GM19463 (cell line): ENCODE data around the gene SEPTIN3.
"Not testable (repeated sequence)": the region's sequence is repeated elsewhere in the genome, so short reads cannot be mapped to it uniquely, and the experiment has no call there.

Experiments
- ATAC-seq: cut with Tn5 transposase; IDR thresholded peaks from one replicate; pipeline ENCODE4 v1.9.1; 2021; ENCODE audit warnings: mild to moderate bottlenecking, moderate library complexity; ENCODE audit not compliant: unreplicated experiment

Gene SEPTIN3

DNA sequence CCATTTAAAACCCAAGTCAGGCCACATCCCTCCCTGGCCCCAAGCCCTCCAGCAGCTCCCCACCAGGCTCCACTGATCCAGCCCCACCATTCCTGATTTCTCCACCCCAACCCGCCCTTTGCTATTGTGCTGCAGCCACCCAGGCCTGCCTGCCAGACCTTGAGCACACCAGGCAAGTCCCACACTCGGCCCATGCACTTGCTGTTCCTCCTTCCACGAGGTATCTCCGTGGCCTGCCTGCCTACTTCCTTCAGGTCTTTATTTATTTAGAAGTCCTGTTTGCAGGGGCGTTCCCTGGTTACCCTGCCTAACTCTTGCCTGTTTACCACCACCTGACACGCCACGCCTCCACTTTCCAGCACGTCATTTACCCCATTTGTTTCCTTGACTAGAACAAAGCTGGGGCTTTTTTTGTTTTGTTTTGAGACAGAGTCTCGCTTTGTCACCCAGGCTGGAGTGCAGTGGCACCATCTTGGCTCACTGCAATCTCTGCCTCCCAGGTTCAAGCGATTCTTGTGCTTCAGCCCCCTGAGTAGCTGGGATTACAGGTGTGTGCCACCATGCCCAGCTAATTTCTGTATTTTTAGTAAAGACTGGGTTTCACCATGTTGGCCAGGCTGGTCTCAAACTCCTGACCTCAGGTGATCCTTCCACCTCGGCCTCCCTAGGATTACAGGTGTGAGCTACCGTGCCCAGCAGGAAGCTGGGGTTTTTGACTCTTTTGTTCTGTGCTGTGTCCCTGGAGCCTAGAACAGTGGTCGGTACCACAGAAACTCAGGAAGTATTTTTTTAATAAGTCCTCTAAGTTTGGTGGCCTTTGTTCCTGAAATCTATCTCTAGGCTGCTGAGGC is 29.0 kb upstream of the SEPTIN3 start:
- peak; percentile 57 for ATAC-seq

- ATAC-seq, result no peak
Measured at GRCh38 chr22:41940832-41941765, 28.1 kb upstream of the SEPTIN3 start.

- ATAC-seq, result no peak
Measured at GRCh38 chr22:41943661-41944209, 25.5 kb upstream of the SEPTIN3 start.

DNA sequence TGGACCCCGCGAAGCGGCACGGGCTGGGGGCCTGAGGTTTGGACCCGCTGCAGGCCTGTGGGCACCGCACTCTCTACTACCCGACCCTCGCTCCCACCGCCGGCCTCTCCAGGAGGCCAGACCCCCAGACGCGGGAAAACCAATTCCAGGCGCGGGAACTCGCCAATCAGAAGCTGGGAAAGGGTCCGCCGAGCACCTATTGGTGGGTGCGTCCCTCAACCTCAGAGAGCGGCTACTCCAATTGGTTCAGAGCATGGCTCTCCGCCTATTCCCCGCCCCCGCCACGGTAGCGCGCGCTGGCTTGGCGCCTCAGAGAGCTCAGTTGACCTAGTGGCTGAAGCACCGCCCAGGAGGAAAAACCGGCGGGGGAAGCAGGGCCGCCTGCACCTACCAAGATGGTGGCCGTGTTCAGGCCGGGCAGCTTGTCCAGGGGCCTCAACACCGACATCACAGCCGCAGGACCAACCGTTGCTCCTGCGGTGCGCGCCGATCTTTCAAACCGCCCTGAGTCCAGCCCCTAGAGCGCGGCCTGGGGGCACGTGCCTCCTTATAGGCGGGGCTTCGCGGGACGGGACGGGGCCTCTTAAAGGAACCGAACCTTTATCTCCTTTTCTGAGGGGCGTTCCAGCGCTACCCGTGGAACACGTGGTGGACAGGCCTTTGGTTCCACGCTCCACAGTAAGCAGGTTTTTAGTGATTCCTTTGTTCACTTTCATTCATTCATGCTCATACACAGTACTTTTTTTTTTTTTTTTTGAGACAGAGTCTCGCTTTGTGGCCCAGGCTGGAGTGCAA is 22.4 kb upstream of the SEPTIN3 start, which contains the start of gene CENPM:
Gene CENPM, minus strand, starts transcription at position 524 of the 795 bp plus-strand sequence. Its CDS starts 76 bp downstream, at position 448.
- peak; percentile 79 for ATAC-seq

GRCh38 chr22:41947424-41948080 is 21.7 kb upstream of the SEPTIN3 start:
- no peak for ATAC-seq

DNA sequence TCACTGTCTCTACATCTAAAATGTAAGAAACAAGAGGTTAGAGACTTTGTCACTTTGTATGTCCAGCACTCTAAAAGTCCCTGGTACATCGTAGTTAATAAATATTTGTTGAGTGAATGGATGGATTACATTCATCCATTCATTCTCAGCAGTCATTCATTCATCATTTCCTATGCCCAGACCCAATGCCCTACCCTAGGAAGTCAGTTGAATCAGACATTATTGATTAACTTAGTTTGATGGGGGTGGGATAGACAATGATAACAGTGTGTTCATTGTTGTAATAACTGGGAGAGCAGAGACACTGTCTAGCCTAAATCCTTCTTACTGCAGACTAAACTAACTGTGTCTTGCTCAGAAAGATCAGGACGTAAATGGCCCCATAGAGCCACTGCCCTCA is 21.1 kb upstream of the SEPTIN3 start:
- no peak for ATAC-seq

DNA sequence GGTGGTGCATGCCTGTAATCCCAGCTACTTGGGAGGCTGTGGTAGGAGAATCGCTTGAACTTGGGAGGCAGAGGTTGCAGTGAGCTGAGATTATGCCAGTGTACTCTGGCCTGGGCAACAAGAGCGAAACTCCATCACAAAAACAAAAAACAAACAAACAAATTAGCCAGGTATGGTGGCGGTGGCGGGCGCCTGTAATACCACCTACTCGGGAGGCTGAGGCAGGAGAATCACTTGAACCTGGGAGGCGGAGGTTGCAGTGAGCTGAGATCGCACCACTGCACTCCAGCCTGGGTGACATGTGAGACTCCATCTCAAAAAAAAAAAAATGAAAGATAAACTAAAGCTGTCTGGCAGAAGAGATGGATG is 20.3 kb upstream of the SEPTIN3 start:
- ATAC-seq, result not testable (repeated sequence)

GRCh38 chr22:41949297-41949965 is 19.8 kb upstream of the SEPTIN3 start:
- peak; percentile 23 for ATAC-seq

- ATAC-seq, result no peak
Measured at GRCh38 chr22:41951898-41952474, 17.3 kb upstream of the SEPTIN3 start, which contains the start of gene SMIM45. TSS of gene SMIM45 (plus strand) at chr22:41952150.

- ATAC-seq, result no peak
Measured at GRCh38 chr22:41952713-41953112, 16.5 kb upstream of the SEPTIN3 start.

DNA sequence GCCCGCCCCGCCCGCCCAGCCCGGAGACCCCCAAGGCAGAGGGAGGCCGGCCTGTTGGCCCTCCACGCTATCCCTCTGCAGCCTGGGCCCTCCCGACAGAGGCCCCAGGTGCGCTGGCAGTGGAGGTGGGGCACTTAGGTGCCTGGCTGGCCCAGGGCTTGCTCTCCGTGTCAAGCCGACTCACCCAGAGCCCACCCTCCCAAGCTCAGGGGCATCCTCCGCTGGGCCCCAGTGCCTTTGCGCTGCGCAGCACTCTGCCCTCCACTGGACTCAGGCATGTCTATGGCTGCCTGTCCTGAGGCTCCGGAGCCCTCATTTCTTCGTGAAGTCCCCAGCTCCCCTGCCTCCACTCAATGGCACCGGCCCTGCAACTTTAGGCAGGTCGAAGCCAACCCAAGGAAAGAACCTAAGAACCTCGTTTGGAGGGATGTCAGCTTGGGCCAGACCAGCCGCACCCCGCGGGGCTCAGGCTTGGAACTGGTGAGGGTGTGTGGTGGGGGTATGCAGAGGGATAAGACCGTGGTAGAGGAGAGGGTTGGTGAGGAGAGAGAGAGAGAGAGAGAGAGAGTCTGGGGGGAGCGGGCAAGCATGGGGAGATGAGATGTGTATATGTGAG is 11.2 kb upstream of the SEPTIN3 start:
- no peak for ATAC-seq

DNA sequence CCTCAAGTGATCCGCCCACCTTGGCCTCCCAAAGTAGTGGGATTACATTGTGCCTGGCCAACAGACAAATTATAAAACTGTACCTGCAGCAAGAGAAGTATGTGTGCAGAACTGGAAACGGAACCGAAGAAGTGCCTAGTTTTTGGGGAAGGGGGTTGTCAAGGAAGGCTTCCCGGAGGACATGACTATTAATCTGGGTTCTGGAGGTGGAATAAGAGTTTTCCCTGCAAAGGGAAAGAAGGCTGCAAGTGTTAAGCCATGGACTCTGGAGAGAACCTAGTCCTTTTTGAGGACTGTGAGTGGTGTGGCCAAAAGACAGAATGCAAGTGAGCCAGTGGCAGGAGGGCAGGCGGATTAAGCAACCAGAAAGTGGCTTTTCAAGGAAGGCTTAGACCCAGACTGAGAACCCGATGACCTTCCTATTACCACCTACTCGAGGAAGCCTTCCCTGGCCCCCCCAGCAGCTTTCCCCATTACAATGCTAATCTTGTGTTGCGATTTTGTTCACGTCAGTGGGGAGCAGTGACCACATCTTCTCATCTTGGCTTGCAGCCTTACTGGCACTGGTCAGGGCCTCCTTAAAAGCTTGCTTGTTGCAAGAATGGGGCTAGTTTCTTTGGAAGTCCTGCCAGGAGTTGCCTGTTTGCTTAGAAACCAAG is 5.7 kb upstream of the SEPTIN3 start:
- ATAC-seq, result no peak

DNA sequence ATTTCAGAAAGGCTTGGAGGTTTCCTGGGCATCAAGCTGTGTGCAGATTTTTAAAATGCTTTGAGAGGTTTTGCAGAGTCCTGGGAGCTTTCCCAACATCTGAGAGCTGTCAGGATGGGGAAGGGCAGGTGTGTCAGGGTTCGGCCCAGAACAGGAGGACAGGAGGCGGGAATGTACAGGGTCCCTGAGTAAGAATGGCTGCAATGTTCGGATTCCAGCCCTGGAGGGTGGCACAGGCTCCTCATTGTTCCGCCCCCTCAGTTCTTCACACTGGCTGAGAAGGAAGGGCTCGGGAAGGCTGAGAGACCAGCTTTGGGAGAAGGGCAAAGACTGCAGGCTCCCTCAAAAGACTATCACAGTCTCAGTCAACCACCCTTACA is 5.1 kb upstream of the SEPTIN3 start:
- ATAC-seq, result no peak

- no peak for ATAC-seq
Measured at GRCh38 chr22:41966225-41966606, 3.0 kb upstream of the SEPTIN3 start.

DNA sequence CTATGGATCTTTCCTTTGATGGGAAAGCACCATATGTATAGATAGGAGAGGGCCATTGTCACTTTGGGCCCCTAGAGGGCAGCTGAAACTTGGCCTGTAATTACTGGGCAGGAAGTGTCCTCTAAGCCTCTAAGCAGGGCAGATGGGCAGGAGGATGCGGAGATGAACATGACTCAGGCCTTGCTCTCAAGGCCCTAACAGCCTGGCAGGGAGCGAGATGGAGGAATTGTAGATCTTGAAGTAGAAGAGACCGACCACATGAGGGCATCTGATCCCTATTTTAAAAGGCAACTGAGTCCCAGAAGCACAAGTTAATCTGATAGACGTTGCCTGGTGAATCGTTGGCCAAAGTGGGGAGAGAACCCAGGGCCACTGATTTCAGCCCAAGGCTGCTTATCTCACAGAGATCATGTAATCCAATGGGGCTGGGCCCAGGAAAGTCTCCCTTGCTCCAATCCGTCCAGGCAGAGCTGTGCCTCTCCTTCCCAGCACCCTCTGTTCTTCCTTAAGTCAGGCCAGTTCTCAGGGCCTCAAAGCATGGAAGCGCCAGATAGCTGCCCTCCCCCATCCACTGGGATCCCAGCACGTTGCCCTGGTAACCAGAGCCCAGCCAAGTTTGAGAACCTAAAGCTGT is 2.5 kb upstream of the SEPTIN3 start:
- ATAC-seq, result no peak

DNA sequence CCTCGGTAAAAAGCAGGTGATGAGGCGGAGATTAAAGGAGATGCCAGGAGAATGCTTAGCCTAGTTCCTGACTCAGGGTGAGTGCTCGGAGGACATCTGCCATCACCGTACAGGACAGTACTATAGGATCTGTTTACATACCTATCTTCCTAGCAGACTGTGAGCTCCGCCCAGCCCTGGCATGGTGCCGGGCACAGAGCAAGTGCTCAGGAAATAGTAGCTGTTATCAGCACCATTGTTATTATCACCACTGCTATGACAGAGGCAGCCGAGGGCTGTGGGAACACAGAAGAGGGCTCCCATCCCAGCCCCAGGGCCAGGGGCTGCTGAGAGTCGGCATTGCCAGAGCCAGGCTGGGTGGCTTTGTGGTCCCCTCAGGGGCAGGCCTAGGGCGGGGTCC is 642 bp upstream of the SEPTIN3 start:
- no peak for ATAC-seq

- no peak for ATAC-seq
Measured at GRCh38 chr22:41970601-41971000, 1.4 kb downstream of the SEPTIN3 start.

DNA sequence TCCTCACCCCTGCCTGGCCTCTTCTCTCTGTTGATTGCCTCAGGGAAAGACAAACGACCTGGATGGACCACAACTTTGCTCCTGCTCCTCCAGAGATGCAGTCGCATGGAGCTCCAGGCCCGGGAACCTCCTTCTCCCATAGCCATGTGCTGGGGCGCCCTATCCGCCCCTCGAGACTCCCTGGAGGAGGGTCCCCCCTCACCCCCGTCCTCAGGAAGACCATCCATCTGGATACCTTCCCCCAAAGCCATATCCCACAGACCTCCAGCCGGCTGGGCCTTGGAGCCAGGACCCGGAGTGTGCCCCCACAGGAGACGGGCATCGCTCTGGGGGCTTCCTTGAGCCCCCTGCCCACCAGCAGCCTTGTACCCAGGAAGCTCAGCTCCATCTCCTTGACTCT is 2.2 kb downstream of the SEPTIN3 start:
- ATAC-seq, result no peak
